CD14-positive monocyte (primary cell): Measurements from ENCODE around the gene LRP2BP. TPM values are rescaled to one million over a fixed set of nuclear protein-coding genes. Genes with fewer than 3 reads are reported as not detected.

Experiments
- polyA plus RNA-seq, 3 donors: library from polyadenylated mRNA; depleted of rRNA in 1 of 3; unstranded in 2 of 3; stranded (reverse) in 1 of 3; fragments of 300-500 nt in 2 of 3; fragments of >200 nt in 1 of 3; fragmentation: Illumina TruSeq in 2 of 3; gene quantifications; 1 replicate in 2 of 3; 2 replicates in 1 of 3; pipeline ENCODE4 v1.2.3, GENCODE V29; 2012 to 2021
- small RNA-seq: library from RNA; depleted of rRNA; stranded (forward); fragments of <200 nt; gene quantifications from one replicate; pipeline ENCODE3, GENCODE V24; 2012; ENCODE audit warnings: low read depth; ENCODE audit not compliant: insufficient read length

LRP2BP gene
- polyA plus RNA-seq, 3 donors, result 0.04 to 0.10 (median 0.09) TPM

Small RNA genes lying within 50 kb of the gene (small RNA-seq; reads per million reads assigned to genes)
- not detected for gene RF00019

Other genes starting within 250 kb of the LRP2BP start
- gene CFAP97, start 191.9 kb downstream of the LRP2BP start, polyA plus RNA-seq, result 10 to 100 TPM in 2 of 3 donors, 1 to 10 TPM in 1; 2.7 to 16.8 (median 12.3) TPM
- gene SNX25, start 186.3 kb downstream of the LRP2BP start, polyA plus RNA-seq, result under 1 TPM; 0.31 to 0.40 (median 0.36) TPM
- gene ANKRD37, start 917 bp upstream of the LRP2BP start, polyA plus RNA-seq, result 1 to 10 TPM; 4.2 to 6.5 (median 5.4) TPM
- 10 to 100 TPM in 2 of 3 donors, 1 to 10 TPM in 1; 6.8 to 23.5 (median 13.8) TPM for gene UFSP2, start 30.0 kb upstream of the LRP2BP start, polyA plus RNA-seq
- not detected for gene CCDC110, start 75.8 kb upstream of the LRP2BP start, polyA plus RNA-seq
- gene PDLIM3, start 139.6 kb upstream of the LRP2BP start, polyA plus RNA-seq, result not detected